Fibroblast of skin of scalp (primary cell): ENCODE measurements around the gene SAC3D1.

Experiments used
- DNase-seq: peaks from one replicate; pipeline ENCODE4 v3.0.0-alpha.2; 2013

The SAC3D1 gene

GRCh38 chr11:65060913-65061408 is 20.0 kb downstream of the SAC3D1 start:
- peak; percentile 7 for DNase-seq

GRCh38 chr11:65063532-65063931 is 22.5 kb downstream of the SAC3D1 start:
- no peak for DNase-seq

- DNase-seq = no peak
These were observed 23.8 kb downstream of the SAC3D1 start for GRCh38 chr11:65064847-65065240.

- no peak for DNase-seq
These were observed 24.8 kb downstream of the SAC3D1 start for GRCh38 chr11:65065851-65066250.

- no peak for DNase-seq
These were observed 25.3 kb downstream of the SAC3D1 start for GRCh38 chr11:65066315-65066714.

- no peak for DNase-seq
These were observed 25.8 kb downstream of the SAC3D1 start for GRCh38 chr11:65066805-65067291.

GRCh38 chr11:65067446-65067845 is 26.4 kb downstream of the SAC3D1 start:
- no peak for DNase-seq

GRCh38 chr11:65069217-65069616 is 28.2 kb downstream of the SAC3D1 start:
- DNase-seq = no peak

- DNase-seq = no peak
These were observed 31.1 kb downstream of the SAC3D1 start for GRCh38 chr11:65071907-65072630.

- DNase-seq = no peak
These were observed 31.6 kb downstream of the SAC3D1 start for GRCh38 chr11:65072631-65072966.

- no peak for DNase-seq
These were observed 36.4 kb downstream of the SAC3D1 start for GRCh38 chr11:65077451-65077850.

GRCh38 chr11:65078151-65078550 is 37.1 kb downstream of the SAC3D1 start:
- DNase-seq = no peak

- no peak for DNase-seq
These were observed 37.9 kb downstream of the SAC3D1 start for GRCh38 chr11:65078786-65079342.

- DNase-seq = no peak
These were observed 42.3 kb downstream of the SAC3D1 start for GRCh38 chr11:65083134-65083833.

- peak; percentile 97 for DNase-seq
These were observed 43.0 kb downstream of the SAC3D1 start, which contains the start of the genes CDCA5 and ZFPL1 for GRCh38 chr11:65083834-65084597. Gene CDCA5 (minus strand): TSS chr11:65084040. CDS start chr11:65083978, 62 bp downstream. Gene ZFPL1 (plus strand): TSS chr11:65084222. CDS start chr11:65084699, 477 bp downstream.

- no peak for DNase-seq
These were observed 43.8 kb downstream of the SAC3D1 start for GRCh38 chr11:65084598-65085375.

- DNase-seq = no peak
These were observed 44.4 kb downstream of the SAC3D1 start for GRCh38 chr11:65085446-65085845.

GRCh38 chr11:65086809-65087208 is 45.8 kb downstream of the SAC3D1 start:
- no peak for DNase-seq

GRCh38 chr11:65087216-65087615 is 46.2 kb downstream of the SAC3D1 start:
- DNase-seq = no peak

GRCh38 chr11:65087827-65088226 is 46.8 kb downstream of the SAC3D1 start:
- no peak for DNase-seq

GRCh38 chr11:65089621-65090020 is 48.6 kb downstream of the SAC3D1 start:
- DNase-seq = no peak

GRCh38 chr11:65090628-65091027 is 49.6 kb downstream of the SAC3D1 start:
- DNase-seq = no peak
